DOHH2 (cell line): ENCODE results near the gene ID2.

Experiments used
- CTCF ChIP-seq: fragments of 200-600 bp; sonication (generic); IDR thresholded peaks from one replicate; pipeline ENCODE4 v1.5.1; 2014; ENCODE audit warnings: antibody characterized with exemption, mild to moderate bottlenecking, low read depth, low read length; ENCODE audit not compliant: poor library complexity, severe bottlenecking
- EZH2phosphoT487 ChIP-seq: fragments of 200-600 bp; sonication (generic); IDR thresholded peaks from 2 replicates; pipeline ENCODE4 v1.6.1; 2017; ENCODE audit warnings: borderline replicate concordance, mild to moderate bottlenecking, antibody characterized with exemption, low read length, moderate library complexity, mixed read lengths

- TF ChIP-seq CTCF: no peak
- no peak for TF ChIP-seq EZH2phosphoT487
Observed at GRCh38 chr2:8633735-8634313, 48.0 kb upstream of the ID2 start.
